H9 (cell line): ENCODE data around the gene CDK6. TPM values are rescaled to one million over a fixed set of nuclear protein-coding genes. Genes with fewer than 3 reads are reported as not detected.

Experiments used
- DNase-seq: peaks from one replicate; pipeline ENCODE4 v3.0.0-alpha.2; 2017
- H2AFZ ChIP-seq: one replicate; pipeline ENCODE4 v1.6.1; 2013; ENCODE audit warnings: mild to moderate bottlenecking, low read length, control low read depth, moderate library complexity
- H2AK5ac ChIP-seq: 2 replicates; pipeline ENCODE4 v1.6.1; 2013; ENCODE audit warnings: low read length, control low read depth, mixed read lengths; ENCODE audit not compliant: insufficient read length
- H2BK120ac ChIP-seq: one replicate; pipeline ENCODE4 v1.6.1; 2013; ENCODE audit warnings: low read depth, mild to moderate bottlenecking, low read length, control low read depth, inconsistent platforms; ENCODE audit not compliant: poor library complexity, severe bottlenecking
- H2BK12ac ChIP-seq: 2 replicates; pipeline ENCODE4 v1.6.1; 2013; ENCODE audit warnings: low read length, control low read depth, mixed read lengths, low read depth; ENCODE audit not compliant: insufficient read length
- H2BK15ac ChIP-seq: 2 replicates; pipeline ENCODE4 v1.6.1; 2013; ENCODE audit warnings: low read depth, low read length, control low read depth
- H2BK20ac ChIP-seq: one replicate; pipeline ENCODE4 v1.6.1; 2013; ENCODE audit warnings: low read depth, mild to moderate bottlenecking, low read length, control low read depth, inconsistent platforms; ENCODE audit not compliant: poor library complexity, severe bottlenecking
- H2BK5ac ChIP-seq: 2 replicates; pipeline ENCODE4 v1.6.1; 2013; ENCODE audit warnings: low read length, control low read depth, mixed read lengths; ENCODE audit not compliant: insufficient read length
- H3K14ac ChIP-seq: 2 replicates; pipeline ENCODE4 v1.6.1; 2013; ENCODE audit warnings: low read length, control low read depth; ENCODE audit not compliant: insufficient read depth
- H3K18ac ChIP-seq: 2 replicates; pipeline ENCODE4 v1.6.1; 2013; ENCODE audit warnings: low read depth, mild to moderate bottlenecking, mixed read lengths, low read length, control low read depth; ENCODE audit not compliant: insufficient read length
- H3K23ac ChIP-seq: 2 replicates; pipeline ENCODE4 v1.6.1; 2013; ENCODE audit warnings: low read length, control low read depth, mixed read lengths, low read depth; ENCODE audit not compliant: insufficient read length
- H3K23me2 ChIP-seq: 2 replicates; pipeline ENCODE4 v1.6.1; 2013; ENCODE audit warnings: low read depth, mild to moderate bottlenecking, mixed read lengths, low read length, control low read depth; ENCODE audit not compliant: insufficient read length, poor library complexity, severe bottlenecking
- H3K27ac ChIP-seq: 2 replicates; pipeline ENCODE4 v1.5.1; 2013; ENCODE audit warnings: low read length, control low read depth, mixed read lengths, low read depth; ENCODE audit not compliant: insufficient read length
- H3K27me3 ChIP-seq: 2 replicates; pipeline ENCODE4 v1.6.1; 2013; ENCODE audit warnings: low read length, control low read depth, inconsistent platforms; ENCODE audit not compliant: insufficient read depth
- H3K4ac ChIP-seq: 2 replicates; pipeline ENCODE4 v1.6.1; 2013; ENCODE audit warnings: low read depth, mild to moderate bottlenecking, control low read depth, inconsistent platforms, low read length, moderate library complexity
- H3K4me1 ChIP-seq: 2 replicates; pipeline ENCODE4 v1.6.1; 2013; ENCODE audit warnings: low read length, control low read depth, inconsistent platforms; ENCODE audit not compliant: insufficient read depth
- H3K4me2 ChIP-seq: 2 replicates; pipeline ENCODE4 v1.6.1; 2013; ENCODE audit warnings: low read length, control low read depth, mixed read lengths; ENCODE audit not compliant: insufficient read length, insufficient read depth
- H3K56ac ChIP-seq: 2 replicates; pipeline ENCODE4 v1.6.1; 2013; ENCODE audit warnings: low read depth, mild to moderate bottlenecking, mixed read lengths, low read length, control low read depth; ENCODE audit not compliant: insufficient read length
- H3K79me1 ChIP-seq: 2 replicates; pipeline ENCODE4 v1.6.1; 2013; ENCODE audit warnings: low read depth, mild to moderate bottlenecking, moderate library complexity, low read length, control low read depth, inconsistent platforms; ENCODE audit not compliant: insufficient read depth, poor library complexity, severe bottlenecking
- H3K79me2 ChIP-seq: 2 replicates; pipeline ENCODE4 v1.6.1; 2013; ENCODE audit warnings: low read length, control low read depth, inconsistent platforms; ENCODE audit not compliant: insufficient read depth
- H3K9ac ChIP-seq: 2 replicates; pipeline ENCODE4 v1.6.1; 2013; ENCODE audit warnings: low read length, control low read depth, mixed read lengths; ENCODE audit not compliant: insufficient read length; ENCODE audit errors: extremely low read depth
- H3K9me3 ChIP-seq: one replicate; pipeline ENCODE4 v1.6.1; 2013; ENCODE audit warnings: low read depth, low read length, inconsistent platforms; ENCODE audit not compliant: control insufficient read depth
- H3T11ph ChIP-seq: one replicate; pipeline ENCODE4 v1.6.1; 2013; ENCODE audit warnings: mild to moderate bottlenecking, low read length, control low read depth, inconsistent platforms
- H4K20me1 ChIP-seq: one replicate; pipeline ENCODE4 v1.6.1; 2013; ENCODE audit not compliant: control insufficient read depth, insufficient read length, insufficient read depth
- H4K5ac ChIP-seq: 2 replicates; pipeline ENCODE4 v1.6.1; 2013; ENCODE audit warnings: low read depth, mild to moderate bottlenecking, mixed read lengths, low read length, control low read depth; ENCODE audit not compliant: insufficient read length
- H4K8ac ChIP-seq: replicated peaks from 2 replicates; pipeline ENCODE4 v1.6.1; 2013; ENCODE audit warnings: low read length, control low read depth, mixed read lengths, low read depth; ENCODE audit not compliant: insufficient read length
- H4K91ac ChIP-seq: 2 replicates; pipeline ENCODE4 v1.6.1; 2013; ENCODE audit warnings: low read depth, mild to moderate bottlenecking, moderate library complexity, mixed read lengths, low read length, control low read depth; ENCODE audit not compliant: insufficient read length
- H3K27ac Mint-ChIP-seq, 3 experiments: 2 replicates in 2 of 3; 3 replicates in 1 of 3; pipeline ENCODE4 v1.8.0; 2020 to 2021; ENCODE audit warnings: mixed read lengths in 3 of 3, mild to moderate bottlenecking in 1 of 3, moderate library complexity in 1 of 3
- H3K27me3 Mint-ChIP-seq: 2 replicates; pipeline ENCODE4 v1.8.0; 2021; ENCODE audit warnings: low read depth, mild to moderate bottlenecking, moderate library complexity, mixed read lengths
- H3K36me3 Mint-ChIP-seq, 3 experiments: 2 replicates in 2 of 3; 3 replicates in 1 of 3; pipeline ENCODE4 v1.8.0; 2020 to 2021; ENCODE audit warnings: low read depth in 3 of 3, mixed read lengths in 3 of 3; ENCODE audit not compliant: insufficient read depth in 1 of 3
- H3K4me1 Mint-ChIP-seq, 2 experiments: 2 replicates each; pipeline ENCODE4 v1.8.0; 2020; ENCODE audit warnings: mixed read lengths in 2 of 2
- H3K4me3 Mint-ChIP-seq, 2 experiments: 2 replicates in 1 of 2; 3 replicates in 1 of 2; pipeline ENCODE4 v1.8.0; 2020 to 2021; ENCODE audit warnings: mild to moderate bottlenecking in 2 of 2, mixed read lengths in 2 of 2, moderate library complexity in 1 of 2
- H3K9me3 Mint-ChIP-seq, 2 experiments: 2 replicates in 1 of 2; 3 replicates in 1 of 2; pipeline ENCODE4 v1.8.0; 2020; ENCODE audit warnings: mild to moderate bottlenecking in 2 of 2, mixed read lengths in 2 of 2, moderate library complexity in 1 of 2
- WGBS: extraction: QIAGEN DNeasy Blood & Tissue Kit; methylation state at CpG from one replicate; pipeline ENCODE4 v1.1.7; 2013; ENCODE audit warnings: missing lambda C conversion rate, low lambda C conversion rate, mixed read lengths; ENCODE audit not compliant: insufficient read length; ENCODE audit errors: extremely low coverage; 5-methylcytosine and 5-hydroxymethylcytosine counted together
- total RNA-seq: library from RNA; stranded (reverse); gene quantifications from 2 replicates; pipeline ENCODE4 v1.2.1, GENCODE V29; 2021
- TF ChIP-seq, protein P1 (sequence below): fragments of 200-600 bp; sonication (generic); conservative IDR thresholded peaks from 3 replicates; pipeline ENCODE4 v1.8.0; 2021; ENCODE audit warnings: antibody characterized with exemption, mild to moderate bottlenecking

Gene CDK6
- total RNA-seq, 1 experiment from 2014 or later = 30.0 TPM

DNA sequence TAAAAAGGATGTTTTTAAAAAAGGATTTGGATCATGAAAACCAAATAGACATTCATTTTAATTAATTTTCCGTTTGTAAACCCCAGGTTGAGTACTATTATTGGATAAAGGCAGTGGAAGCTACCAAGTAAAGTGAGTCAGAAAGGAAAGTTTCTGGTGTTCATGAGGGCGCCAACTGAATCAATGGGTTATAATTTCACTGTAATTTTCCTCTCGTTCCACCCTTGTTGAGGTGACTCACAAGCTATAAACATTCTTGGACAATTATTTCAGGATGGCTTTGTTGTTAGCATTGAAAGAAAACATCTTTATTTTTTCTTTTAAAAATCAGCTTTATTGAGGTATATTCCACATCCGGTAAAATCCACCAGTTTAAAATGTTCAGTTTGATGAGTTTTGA lies 241.1 kb downstream of the CDK6 start:
- Histone ChIP-seq H3K23ac (no peak overlapping the region), H3K9me3 (no peaks in the 10 kb centered on the region), H3K9ac (no peak overlapping the region), H3K27me3 (no peaks in the 10 kb centered on the region; the same call in 1 of the 2 replicates), H3K79me1 (no peaks in the 10 kb centered on the region), H2BK12ac (no peak overlapping the region), H3K4me2 (no peak overlapping the region), H4K5ac (no peak overlapping the region), H4K20me1 (no peaks in the 10 kb centered on the region), H3K23me2 (no peaks in the 10 kb centered on the region), H2BK120ac (no peak overlapping the region), H3K14ac (no peak overlapping the region), H2AK5ac (no peak overlapping the region), H4K8ac (no peak overlapping the region), H3T11ph (no peak overlapping the region), H2BK15ac (no peak overlapping the region), H3K27ac (no peak overlapping the region), H3K79me2 (no peaks in the 10 kb centered on the region), H2BK5ac (no peak overlapping the region), H3K4me1 (no peaks in the 10 kb centered on the region), H2BK20ac (no peak overlapping the region), H4K91ac (no peak overlapping the region), H3K18ac (no peak overlapping the region), H3K56ac (no peak overlapping the region), H2AFZ (no peak overlapping the region), H3K4ac (no peak overlapping the region)
- Mint-ChIP-seq H3K36me3 (no peaks in the 10 kb centered on the region), H3K4me1 (peaks cover 0 to 3% of the 10 kb centered on the region in 2 experiments; a peak in 2 of 4 replicates), H3K4me3 (no peak overlapping the region), H3K27ac (no peak overlapping the region), H3K27me3 (peaks cover 26% of the 10 kb centered on the region), H3K9me3 (no peaks in the 10 kb centered on the region)
- DNase-seq = no peak
- TF ChIP-seq, protein P1, sequence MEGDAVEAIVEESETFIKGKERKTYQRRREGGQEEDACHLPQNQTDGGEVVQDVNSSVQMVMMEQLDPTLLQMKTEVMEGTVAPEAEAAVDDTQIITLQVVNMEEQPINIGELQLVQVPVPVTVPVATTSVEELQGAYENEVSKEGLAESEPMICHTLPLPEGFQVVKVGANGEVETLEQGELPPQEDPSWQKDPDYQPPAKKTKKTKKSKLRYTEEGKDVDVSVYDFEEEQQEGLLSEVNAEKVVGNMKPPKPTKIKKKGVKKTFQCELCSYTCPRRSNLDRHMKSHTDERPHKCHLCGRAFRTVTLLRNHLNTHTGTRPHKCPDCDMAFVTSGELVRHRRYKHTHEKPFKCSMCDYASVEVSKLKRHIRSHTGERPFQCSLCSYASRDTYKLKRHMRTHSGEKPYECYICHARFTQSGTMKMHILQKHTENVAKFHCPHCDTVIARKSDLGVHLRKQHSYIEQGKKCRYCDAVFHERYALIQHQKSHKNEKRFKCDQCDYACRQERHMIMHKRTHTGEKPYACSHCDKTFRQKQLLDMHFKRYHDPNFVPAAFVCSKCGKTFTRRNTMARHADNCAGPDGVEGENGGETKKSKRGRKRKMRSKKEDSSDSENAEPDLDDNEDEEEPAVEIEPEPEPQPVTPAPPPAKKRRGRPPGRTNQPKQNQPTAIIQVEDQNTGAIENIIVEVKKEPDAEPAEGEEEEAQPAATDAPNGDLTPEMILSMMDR = no peak
- WGBS = no CpG with 5 or more reads among the region's 4 CpGs
